ENCODE data around the gene PKN1. TPM values are rescaled to one million over a fixed set of nuclear protein-coding genes. Genes with fewer than 3 reads are reported as not detected.
A peak's percentile ranks its signal among the peaks of the same experiment; 100 is the strongest.

Gene PKN1
- total and polyA plus RNA-seq, 9 of the 15 experiments (the other 6 are each of a cell fraction or from before 2014, with no cell fraction given): 0.30 to 228 (median 77.5) TPM

GRCh38 chr19:14391156-14391821 lies 41.8 kb upstream of the PKN1 start (continued):
- no peak for TF ChIP-seq UBTF (IDR thresholded peaks at IDR 0.05; ENCODE audit: borderline replicate concordance in 1 of 2, low read depth in 2 of 2, low read length in 2 of 2)
- no peak for TF ChIP-seq MBD1 (CRISPR knock-in tag; IDR thresholded peaks at IDR 0.05)
- peak; percentile 96 for TF ChIP-seq TAL1 (IDR thresholded peaks at IDR 0.05)
- no peak for TF ChIP-seq MCM5 (IDR thresholded peaks at IDR 0.05; ENCODE audit: low read depth)
- 0 out of 2 replicates have a peak, but pooled peaks have one; percentile 25 for TF ChIP-seq ZNF384 (IDR thresholded peaks at IDR 0.05; ENCODE audit: low read depth, low read length)
- TF ChIP-seq SAFB (IDR thresholded peaks at IDR 0.05; ENCODE audit: borderline replicate concordance, low read depth, low read length): no peak
- no peak for TF ChIP-seq STAT6 (CRISPR knock-in tag; IDR thresholded peaks at IDR 0.05)
- peak; percentile 89 for TF ChIP-seq CC2D1A (IDR thresholded peaks at IDR 0.05)
- no peak for TF ChIP-seq FOXJ2 (tag; IDR thresholded peaks at IDR 0.05)
- no peak for TF ChIP-seq CHD4 (IDR thresholded peaks at IDR 0.05; ENCODE audit: insufficient read depth, insufficient replicate concordance, low read depth, low read length, poor library complexity, severe bottlenecking)
- peak; percentile 96 for TF ChIP-seq CREM (IDR thresholded peaks at IDR 0.05; ENCODE audit: low read depth)
- peak; percentile 97 for TF ChIP-seq CBFA2T2 (conservative IDR thresholded peaks at IDR 0.05)
- no peak for TF ChIP-seq E2F5 (CRISPR knock-in tag; IDR thresholded peaks at IDR 0.05)
- TF ChIP-seq RNF2 (IDR thresholded peaks at IDR 0.05): peak; percentile 71; the same call in 1 of the 2 replicates
- peak; percentile 90 for TF ChIP-seq PHB2 (IDR thresholded peaks at IDR 0.05; ENCODE audit: low read depth)
- no peak for TF ChIP-seq ZBTB17 (CRISPR knock-in tag; IDR thresholded peaks at IDR 0.05)
- no peak for TF ChIP-seq SRSF1 (IDR thresholded peaks at IDR 0.05; ENCODE audit: low read depth, low read length)
- peak; percentile 93 for TF ChIP-seq KLF16 (IDR thresholded peaks at IDR 0.05)
- TF ChIP-seq DACH1 (IDR thresholded peaks at IDR 0.05; ENCODE audit: partially characterized antibody): peak; percentile 29
- TF ChIP-seq TEAD4 (IDR thresholded peaks at IDR 0.05; ENCODE audit: low read length): peak; percentile 97
- TF ChIP-seq TEAD4 (CRISPR knock-in tag; IDR thresholded peaks at IDR 0.05; ENCODE audit: borderline replicate concordance): no peak
- no peak for TF ChIP-seq ZC3H8 (IDR thresholded peaks at IDR 0.05)
- TF ChIP-seq SUPT5H (IDR thresholded peaks at IDR 0.05): no peak
- no peak for TF ChIP-seq ZNF445 (CRISPR knock-in tag; IDR thresholded peaks at IDR 0.05; ENCODE audit: low read depth)
